Stimulated activated CD8-positive, alpha-beta memory T cell treated with anti-CD3 and anti-CD28 coated beads, Interleukin-4, amount 100 ng/mL, for 24 hours (primary cell): ENCODE data around the gene MCM7.

Experiments
- DNase-seq: peaks from one replicate; pipeline ENCODE4 v3.0.0-alpha.2; 2020; ENCODE audit warnings: low read depth

MCM7 gene

GRCh38 chr7:100093925-100094486 lies 7.2 kb downstream of the MCM7 start:
- DNase-seq, result no peak

- DNase-seq, result no peak
These were observed 7.7 kb downstream of the MCM7 start for GRCh38 chr7:100093498-100093897.

GRCh38 chr7:100093054-100093453 lies 8.1 kb downstream of the MCM7 start:
- no peak for DNase-seq

GRCh38 chr7:100091411-100092181 lies 9.6 kb downstream of the MCM7 start:
- DNase-seq, result no peak

GRCh38 chr7:100090527-100091410 lies 10.4 kb downstream of the MCM7 start:
- DNase-seq, result no peak

GRCh38 chr7:100089458-100090196 lies 11.6 kb downstream of the MCM7 start:
- DNase-seq, result no peak

GRCh38 chr7:100088621-100089457 lies 12.4 kb downstream of the MCM7 start, which contains the start of gene COPS6:
Gene COPS6 (plus strand): TSS chr7:100088969. CDS start chr7:100088991, 22 bp downstream.
- peak; percentile 80 for DNase-seq

- no peak for DNase-seq
These were observed 13.0 kb downstream of the MCM7 start for GRCh38 chr7:100088095-100088620.

GRCh38 chr7:100087055-100087750 lies 14.0 kb downstream of the MCM7 start:
- DNase-seq, result no peak

GRCh38 chr7:100085515-100085914 lies 15.7 kb downstream of the MCM7 start:
- DNase-seq, result no peak

- no peak for DNase-seq
These were observed 18.2 kb downstream of the MCM7 start for GRCh38 chr7:100082978-100083377.

GRCh38 chr7:100081535-100082102 lies 19.6 kb downstream of the MCM7 start, which contains the start of gene ZNF3:
Gene ZNF3 (minus strand): TSS chr7:100081723. CDS start chr7:100077357, 4,366 bp downstream.
- DNase-seq, result peak; percentile 95

- DNase-seq, result no peak
These were observed 20.2 kb downstream of the MCM7 start for GRCh38 chr7:100080907-100081534.

- no peak for DNase-seq
These were observed 22.1 kb downstream of the MCM7 start for GRCh38 chr7:100079024-100079560.

- DNase-seq, result no peak
These were observed 24.0 kb downstream of the MCM7 start for GRCh38 chr7:100077205-100077604.

GRCh38 chr7:100075418-100075817 lies 25.8 kb downstream of the MCM7 start:
- no peak for DNase-seq

GRCh38 chr7:100074841-100075240 lies 26.4 kb downstream of the MCM7 start:
- DNase-seq, result no peak

- no peak for DNase-seq
These were observed 28.7 kb downstream of the MCM7 start for GRCh38 chr7:100072462-100072861.
